Stimulated activated CD8-positive, alpha-beta memory T cell treated with anti-CD3 and anti-CD28 coated beads, Interleukin-4, amount 100 ng/mL, for 1 hour (primary cell): ENCODE results near the gene ZFC3H1.

Experiments used
- DNase-seq, 2 donors: peaks; one replicate each; pipeline ENCODE4 v3.0.0-alpha.2; 2020; ENCODE audit warnings: low read depth in 2 of 2, low spot score in 1 of 2

The ZFC3H1 gene

GRCh38 chr12:71682466-71682865 is 18.8 kb upstream of the ZFC3H1 start:
- no peak for DNase-seq

DNA sequence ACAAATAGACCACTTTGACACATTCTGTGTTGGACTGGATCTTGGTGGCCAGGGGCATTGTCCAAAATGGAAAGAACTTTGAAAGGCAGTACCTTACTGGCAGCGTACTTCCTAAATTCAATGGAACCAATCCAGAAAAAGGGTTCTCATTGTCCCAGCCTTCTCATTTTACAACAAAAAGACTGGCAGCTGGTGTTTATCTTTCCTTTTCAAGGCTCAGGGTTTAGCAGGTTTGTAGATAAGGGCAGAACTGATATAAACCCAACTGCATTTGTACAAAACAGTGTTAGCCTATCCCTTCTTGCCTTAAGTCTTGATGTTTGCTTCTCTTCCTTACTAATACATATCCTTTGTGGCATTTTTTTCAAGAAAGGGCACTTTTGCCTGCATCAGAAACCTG is 8.2 kb upstream of the ZFC3H1 start:
- DNase-seq = no peak

DNA sequence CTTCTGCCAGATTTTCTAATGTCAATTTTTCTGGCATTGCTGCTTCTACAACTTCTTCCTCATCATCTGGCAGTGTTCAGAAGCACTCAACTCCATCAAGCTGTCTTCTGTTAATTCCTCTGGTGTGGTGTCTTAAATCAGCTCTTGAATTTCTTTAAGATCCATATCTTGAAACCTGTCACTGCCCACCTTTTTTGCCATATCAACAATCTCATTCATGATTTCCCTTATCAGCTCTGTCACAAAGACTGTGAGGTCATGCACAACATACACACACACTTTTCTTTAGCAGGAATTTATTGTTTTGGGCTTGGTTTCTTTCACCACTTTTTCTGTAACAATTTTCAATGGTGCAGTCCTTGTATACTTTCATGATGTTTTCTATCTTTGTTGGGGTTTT is 7.7 kb upstream of the ZFC3H1 start:
- no peak for DNase-seq

DNA sequence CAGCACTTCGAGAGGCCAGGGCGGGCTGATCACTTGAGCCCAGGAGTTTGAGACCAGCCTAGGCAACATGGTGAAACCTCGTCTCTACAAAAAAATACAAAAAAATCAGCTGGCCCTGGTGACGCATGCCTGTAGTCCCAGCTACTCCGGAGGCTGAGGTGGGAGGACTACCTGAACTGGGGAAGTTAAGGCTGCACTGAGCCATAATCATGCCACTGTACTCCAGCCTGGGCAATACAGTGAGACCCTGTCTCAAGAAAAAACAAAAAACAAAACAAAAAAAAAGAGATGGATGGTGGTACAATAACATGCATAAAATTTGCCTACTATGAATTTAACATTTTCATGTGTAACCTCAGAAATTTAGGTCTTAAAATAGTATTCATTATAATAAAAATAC is 2.6 kb upstream of the ZFC3H1 start:
- DNase-seq = no peak

GRCh38 chr12:71665090-71665463 is 1.4 kb upstream of the ZFC3H1 start:
- no peak for DNase-seq

DNA sequence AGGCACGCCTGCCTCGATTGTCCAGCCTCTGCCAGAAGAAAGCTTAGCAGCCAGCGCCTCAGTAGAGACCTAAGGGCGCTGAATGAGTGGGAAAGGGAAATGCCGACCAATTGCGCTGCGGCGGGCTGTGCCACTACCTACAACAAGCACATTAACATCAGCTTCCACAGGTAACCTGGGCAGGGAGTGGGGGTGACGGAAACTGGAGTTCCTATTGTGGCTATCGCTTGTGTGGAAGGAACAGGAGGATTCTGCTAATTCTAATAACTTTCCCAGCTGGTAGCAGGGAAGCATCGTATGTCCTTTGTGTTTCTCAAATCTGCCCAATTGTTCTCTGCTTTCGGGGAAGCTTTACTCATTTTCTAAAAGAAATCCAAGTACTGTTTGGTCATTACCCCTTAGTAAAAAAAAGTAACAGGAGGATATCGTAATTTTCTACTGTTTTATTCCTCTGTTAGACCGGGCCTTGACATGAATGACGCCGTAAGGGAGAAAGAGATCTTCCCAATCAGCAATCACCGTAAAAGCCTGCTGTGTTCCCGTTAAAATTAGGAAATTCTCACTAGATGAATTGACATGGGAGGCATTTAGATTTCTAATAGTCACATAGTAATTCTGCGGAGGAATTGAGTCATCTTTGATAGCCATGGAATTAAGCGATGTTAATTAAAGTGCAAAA is 902 bp upstream of the ZFC3H1 start:
- no peak for DNase-seq

GRCh38 chr12:71662849-71663560 is 643 bp downstream of the ZFC3H1 start:
- peak; percentile 44 to 45 for DNase-seq

DNA sequence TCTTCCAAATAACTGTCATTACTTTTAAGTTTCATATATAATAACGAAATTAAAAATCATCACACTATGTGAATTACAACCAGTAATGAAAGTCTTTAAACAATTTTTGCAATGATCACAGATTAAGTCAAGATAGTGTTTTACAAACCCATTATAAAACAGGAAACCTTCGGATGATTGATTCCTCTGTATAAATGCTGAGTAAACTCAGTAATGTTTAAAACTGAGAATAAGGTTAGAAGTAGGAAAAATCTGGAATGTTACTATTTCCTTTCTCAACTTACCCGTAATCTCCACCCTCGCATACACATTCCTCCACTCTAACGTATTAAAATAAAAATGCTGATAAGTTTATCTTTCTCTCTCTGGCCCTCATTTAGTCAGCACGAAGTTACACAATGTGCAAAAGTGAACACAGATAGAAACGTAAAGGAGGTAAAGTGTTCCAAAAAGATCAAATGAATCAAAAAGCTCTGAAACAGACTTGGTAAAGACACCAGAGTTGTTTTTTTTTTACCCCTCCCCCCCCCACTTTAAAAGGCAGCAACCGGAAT is 1.6 kb downstream of the ZFC3H1 start:
- no peak for DNase-seq

GRCh38 chr12:71656740-71657139 is 6.9 kb downstream of the ZFC3H1 start:
- DNase-seq = no peak

DNA sequence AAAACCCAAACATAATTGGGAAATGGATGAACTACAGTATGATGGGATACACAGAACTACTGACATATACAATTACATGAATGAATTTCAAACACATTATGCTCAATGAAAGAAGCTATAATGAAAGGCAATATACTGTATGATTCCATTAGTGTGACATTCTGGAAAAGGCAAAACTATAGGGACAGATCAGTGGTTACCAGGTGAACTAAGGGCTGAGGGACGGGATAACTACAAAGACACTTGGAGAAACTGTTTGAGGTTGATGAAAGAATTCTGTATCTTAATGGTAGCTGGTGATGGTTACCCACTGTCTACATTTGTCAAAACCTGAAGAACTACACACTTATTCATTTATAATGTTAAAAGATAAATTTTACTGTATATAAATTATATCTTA is 7.7 kb downstream of the ZFC3H1 start:
- DNase-seq = no peak

DNA sequence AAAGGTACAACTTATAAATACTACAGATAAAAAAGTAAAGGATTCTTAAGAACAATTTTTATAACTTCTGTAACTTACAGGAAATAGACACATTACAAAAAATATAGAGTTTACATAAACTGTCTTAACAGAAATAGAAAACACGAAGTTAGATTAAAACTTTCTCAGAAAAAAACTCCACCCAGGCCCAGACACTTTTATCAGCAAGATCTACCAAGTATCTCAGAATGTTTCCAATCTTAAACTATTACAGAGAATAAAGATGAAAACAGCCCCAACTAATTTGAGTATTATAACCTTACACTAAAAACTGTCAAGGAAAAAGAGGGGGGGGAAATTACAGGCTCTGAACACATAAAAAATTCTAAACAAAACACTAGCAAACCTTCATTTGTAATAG is 8.2 kb downstream of the ZFC3H1 start:
- no peak for DNase-seq

- DNase-seq = no peak
These were observed 9.4 kb downstream of the ZFC3H1 start for GRCh38 chr12:71654200-71654599.

GRCh38 chr12:71653137-71653536 is 10.5 kb downstream of the ZFC3H1 start:
- DNase-seq = no peak

DNA sequence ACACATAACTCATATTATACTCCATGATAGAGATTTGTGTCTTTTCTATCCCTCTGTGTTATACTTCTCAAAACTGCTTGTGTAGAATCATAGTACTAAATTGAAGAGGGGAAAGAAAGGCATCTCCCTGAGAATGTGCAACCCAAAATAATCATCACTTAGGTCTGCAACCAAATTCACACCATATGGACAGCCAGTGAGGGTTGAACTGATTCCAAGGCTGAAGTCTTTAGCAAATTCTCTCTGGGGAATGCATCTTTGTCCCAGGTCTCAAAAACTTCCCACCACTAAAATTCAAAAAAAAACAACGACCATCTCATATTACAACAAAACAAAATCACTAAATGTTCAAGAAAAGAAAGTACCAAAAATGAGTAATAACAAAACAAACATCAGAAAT is 11.0 kb downstream of the ZFC3H1 start:
- no peak for DNase-seq

DNA sequence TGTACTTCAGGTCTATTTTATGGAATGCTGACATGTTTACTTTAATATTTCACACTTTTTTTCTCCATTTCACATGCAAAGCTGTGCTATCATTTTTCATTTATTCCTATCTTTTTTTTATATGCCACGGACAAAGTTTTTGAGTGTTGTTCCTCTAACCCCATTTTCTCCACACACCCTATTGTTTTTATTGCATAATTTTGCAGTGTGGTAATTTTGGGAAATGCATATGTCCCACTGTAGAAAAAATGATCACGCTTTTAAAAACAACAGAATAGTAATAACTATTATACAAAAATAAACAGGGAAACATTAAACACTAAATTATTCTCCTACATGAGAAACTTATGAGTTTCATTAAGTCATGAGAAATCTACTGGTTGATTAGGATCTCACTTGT is 14.2 kb downstream of the ZFC3H1 start:
- no peak for DNase-seq

- DNase-seq = no peak
These were observed 15.1 kb downstream of the ZFC3H1 start for GRCh38 chr12:71648537-71648936.

- no peak for DNase-seq
These were observed 17.1 kb downstream of the ZFC3H1 start for GRCh38 chr12:71646512-71646911.

DNA sequence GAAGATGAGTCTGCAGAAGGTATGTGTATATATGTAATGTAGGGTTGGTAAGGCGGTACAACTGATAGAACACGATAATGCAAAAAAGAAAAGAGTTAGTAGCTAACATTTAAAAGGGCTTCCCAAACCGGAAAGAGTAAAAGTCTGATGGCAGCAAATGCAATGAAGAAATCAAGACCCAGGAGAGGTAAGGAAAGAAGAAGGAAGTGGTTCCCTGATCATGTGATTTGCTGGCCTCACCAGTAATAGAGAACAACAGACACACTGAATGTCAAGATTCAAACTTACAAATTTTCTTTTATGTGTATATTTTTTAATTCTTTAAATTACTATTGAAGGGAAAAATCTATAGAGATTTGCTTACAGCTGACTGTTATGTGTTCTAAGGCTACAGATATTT is 18.4 kb downstream of the ZFC3H1 start:
- DNase-seq = no peak

GRCh38 chr12:71642264-71642663 is 21.4 kb downstream of the ZFC3H1 start:
- DNase-seq = no peak

- no peak for DNase-seq
These were observed 22.3 kb downstream of the ZFC3H1 start for GRCh38 chr12:71641390-71641789.

- DNase-seq = no peak
These were observed 23.3 kb downstream of the ZFC3H1 start for GRCh38 chr12:71640316-71640715.

DNA sequence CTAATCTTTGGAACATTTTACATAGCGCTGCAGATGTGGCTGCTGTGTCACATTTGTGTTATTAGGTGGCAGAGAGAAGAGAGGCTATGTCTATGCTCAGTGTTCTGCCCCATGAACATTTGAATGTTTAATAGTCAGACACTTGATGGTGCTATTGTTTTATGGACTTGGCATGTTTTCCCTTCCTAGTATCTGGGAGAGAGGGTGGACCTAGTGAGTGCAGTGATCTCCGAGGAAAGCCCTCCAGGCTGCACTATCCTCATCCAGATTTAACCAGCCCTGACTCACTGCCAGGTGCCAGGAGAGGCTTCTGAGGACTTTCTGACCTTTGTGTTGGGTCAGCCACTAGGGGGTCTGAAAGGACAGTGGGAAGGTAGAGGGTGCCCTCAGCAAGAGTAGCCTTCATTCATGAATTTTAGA is 24.3 kb downstream of the ZFC3H1 start:
- no peak for DNase-seq

DNA sequence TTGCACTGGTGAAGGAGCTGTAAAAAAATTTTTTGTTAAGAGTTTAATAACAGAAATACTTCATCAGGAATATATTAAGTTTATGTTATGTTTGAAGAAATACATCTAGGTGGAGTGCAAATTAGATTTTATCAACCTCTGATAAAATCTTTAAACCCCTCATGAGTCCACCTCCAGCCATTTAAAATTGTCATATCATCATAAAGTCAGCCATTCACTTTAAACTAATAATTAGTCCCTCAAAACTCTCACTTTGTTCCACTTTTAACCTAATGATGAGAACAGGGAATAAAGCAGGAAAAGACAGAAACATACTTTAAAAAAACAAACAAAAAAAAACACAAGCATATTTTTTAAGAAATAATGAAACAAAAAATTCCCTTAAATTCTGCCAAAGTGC is 25.1 kb downstream of the ZFC3H1 start:
- DNase-seq = no peak
